Measurements from ENCODE around the gene GNG12. TPM values are rescaled to one million over a fixed set of nuclear protein-coding genes. Genes with fewer than 3 reads are reported as not detected.

The GNG12 gene
- total and polyA plus RNA-seq, 8 donors: 7.3 to 39.8 (median 21.1) TPM

- Histone ChIP-seq H3K27ac (no peak overlapping the region), H3K27me3 (no peaks in the 10 kb centered on the region), H3K4me3 (no peak overlapping the region), H3K4me1 (peaks cover 14 to 30% (median 18%) of the 10 kb centered on the region in 3 donors), H3K9me3 (no peaks in the 10 kb centered on the region), H3K36me3 (peaks cover 0 to 6% (median 0%) of the 10 kb centered on the region in 3 donors)
- no peak for TF ChIP-seq CTCF (IDR thresholded peaks at IDR 0.05)
- intact Hi-C loops (cut with DNase I): loop anchor here in 1 of 3 donors (10.0 kb wide), 1 partner anchor 109 kb away; no protein-coding TSS in a partner anchor
- no peak for FAIRE-seq
- ATAC-seq: no peak
- no peak for DNase-seq
- WGBS, 2 donors: 33 to 58% methylated on average over 3 of the region's 3 CpGs
Observed at GRCh38 chr1:67683316-67683715, 150.0 kb downstream of the GNG12 start.

GRCh38 chr1:67682659-67683197 is 150.5 kb downstream of the GNG12 start:
- Histone ChIP-seq H3K4me1 (peaks cover 9 to 27% (median 18%) of the 10 kb centered on the region in 3 donors), H3K36me3 (peaks cover 0 to under 1% (median 0%) of the 10 kb centered on the region in 3 donors), H3K9me3 (no peaks in the 10 kb centered on the region), H3K4me3 (no peak overlapping the region), H3K27ac (no peak overlapping the region), H3K27me3 (no peaks in the 10 kb centered on the region)
- intact Hi-C loops (cut with DNase I): loop anchor here in 1 of 3 donors (10.0 kb wide), 1 partner anchor 108 kb away; no protein-coding TSS in a partner anchor
- no peak for TF ChIP-seq CTCF (IDR thresholded peaks at IDR 0.05)
- FAIRE-seq: no peak
- no peak for ATAC-seq
- WGBS, 2 donors: 43 to 59% methylated on average over 3 of the region's 3 CpGs
- DNase-seq: no peak

- H3K27ac ChIP-seq: no peak overlapping the region
- ATAC-seq (no peak), DNase-seq (no peak), FAIRE-seq (no peak)
- H3K4me3 ChIP-seq: no peak overlapping the region
- 91 to 94% methylated on average over 2 of the region's 2 CpGs for WGBS, 2 donors
- no peaks in the 10 kb centered on the region for H3K36me3 ChIP-seq
- H3K4me1 ChIP-seq: peaks cover 0 to 18% (median 12%) of the 10 kb centered on the region in 3 donors
- no peaks in the 10 kb centered on the region for H3K9me3 ChIP-seq
- no peaks in the 10 kb centered on the region for H3K27me3 ChIP-seq
- intact Hi-C loops (cut with DNase I): loop anchor here in 1 of 3 donors (10.0 kb wide), 1 partner anchor 106 kb away; no protein-coding TSS in a partner anchor
- no peak for TF ChIP-seq CTCF (IDR thresholded peaks at IDR 0.05)
Observed at GRCh38 chr1:67680486-67680885, 152.8 kb downstream of the GNG12 start.

GRCh38 chr1:67679691-67680090 is 153.6 kb downstream of the GNG12 start:
- H3K4me1 ChIP-seq: peaks cover 0 to 18% (median 12%) of the 10 kb centered on the region in 3 donors
- no peaks in the 10 kb centered on the region for H3K9me3 ChIP-seq
- no peak for FAIRE-seq
- no peak for DNase-seq
- no peak for ATAC-seq
- TF ChIP-seq CTCF (IDR thresholded peaks at IDR 0.05): no peak
- H3K27ac ChIP-seq: no peak overlapping the region
- intact Hi-C loops (cut with DNase I): loop anchor here in 1 of 3 donors (10.0 kb wide), 1 partner anchor 105 kb away; no protein-coding TSS in a partner anchor
- H3K4me3 ChIP-seq: no peak overlapping the region
- H3K36me3 ChIP-seq: no peaks in the 10 kb centered on the region
- no peaks in the 10 kb centered on the region for H3K27me3 ChIP-seq

- intact Hi-C loops (cut with DNase I): no loop called here
- no peak for TF ChIP-seq CTCF (IDR thresholded peaks at IDR 0.05)
- no peak for ATAC-seq
- no peak overlapping the region for H3K27ac ChIP-seq
- FAIRE-seq: no peak
- 84 to 87% methylated on average over 2 of the region's 2 CpGs for WGBS, 2 donors
- H3K4me1 ChIP-seq: peaks cover 0 to 6% (median 5%) of the 10 kb centered on the region in 3 donors
- no peak for DNase-seq
- H3K4me3 ChIP-seq: no peak overlapping the region
- no peaks in the 10 kb centered on the region for H3K36me3 ChIP-seq
- H3K9me3 ChIP-seq: no peaks in the 10 kb centered on the region
- no peaks in the 10 kb centered on the region for H3K27me3 ChIP-seq
Observed at GRCh38 chr1:67677930-67678329, 155.3 kb downstream of the GNG12 start.

Measured in pancreas (tissue), 10 donors.